HK-2 (cell line): Measurements from ENCODE around the gene CNTN2.

Experiments
- DNase-seq: peaks from one replicate; pipeline ENCODE4 v3.0.0-alpha.2; 2018; ENCODE audit not compliant: unreplicated experiment

The CNTN2 gene

DNA sequence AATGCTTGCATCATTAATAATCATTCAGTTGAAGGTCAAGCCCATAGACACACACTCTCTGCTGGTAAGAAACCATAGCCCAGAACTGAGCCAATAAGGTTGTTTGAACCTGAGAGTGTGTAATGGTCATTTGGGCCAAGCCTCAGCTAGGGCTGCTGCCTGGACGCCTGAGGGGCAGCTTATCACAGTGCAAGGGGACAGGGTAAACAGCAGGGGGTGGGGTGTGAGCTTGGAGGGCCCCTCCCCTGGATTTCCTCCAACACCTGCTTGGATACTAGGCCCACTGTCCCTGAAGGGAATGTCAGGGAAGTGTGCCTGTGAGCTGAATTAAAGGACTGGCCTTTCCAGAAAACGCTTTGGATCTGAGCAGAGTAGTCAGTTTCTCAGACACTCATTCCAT lies 24.6 kb upstream of the CNTN2 start:
- no peak for DNase-seq

DNA sequence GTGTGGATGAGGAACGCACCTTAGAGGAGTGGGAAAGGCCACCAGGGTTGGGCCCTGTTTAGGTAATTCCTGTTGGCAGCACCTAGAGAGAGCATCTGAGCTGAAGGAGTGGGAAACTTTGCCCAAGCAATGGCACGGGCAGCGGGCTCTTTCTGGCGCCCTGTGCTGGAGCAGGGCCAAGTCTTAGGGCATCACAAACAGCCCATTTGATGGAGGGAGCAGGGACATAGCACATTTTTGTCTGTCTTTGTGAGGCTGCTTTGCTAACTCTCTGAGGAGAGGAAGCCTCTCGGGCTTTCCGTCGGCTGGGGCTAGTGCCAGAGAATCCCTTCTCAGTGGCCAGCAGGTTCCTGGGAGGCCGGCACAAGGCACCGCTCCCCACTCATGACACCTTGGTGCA lies 22.5 kb upstream of the CNTN2 start:
- no peak for DNase-seq

GRCh38 chr1:205024679-205025078 lies 18.3 kb upstream of the CNTN2 start:
- no peak for DNase-seq

DNA sequence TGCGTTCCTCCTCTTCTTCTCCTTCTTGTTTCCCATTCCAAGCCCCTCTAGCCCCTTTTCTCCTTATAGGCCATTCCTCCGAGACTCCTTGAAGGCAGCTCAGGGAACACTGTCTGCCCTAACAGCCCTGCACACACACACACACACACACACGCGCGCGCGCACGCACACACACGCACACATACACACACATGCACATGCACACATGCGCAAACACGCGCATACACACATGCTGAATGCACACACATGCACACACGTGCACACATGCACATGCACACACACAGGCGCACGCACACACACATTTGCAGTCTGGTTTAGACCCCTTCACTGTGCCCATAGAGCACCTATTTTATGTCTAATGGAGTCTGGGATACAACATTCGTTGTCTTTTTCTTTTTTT lies 17.8 kb upstream of the CNTN2 start:
- DNase-seq: no peak

- no peak for DNase-seq
Measured at GRCh38 chr1:205026181-205026580, 16.8 kb upstream of the CNTN2 start.

DNA sequence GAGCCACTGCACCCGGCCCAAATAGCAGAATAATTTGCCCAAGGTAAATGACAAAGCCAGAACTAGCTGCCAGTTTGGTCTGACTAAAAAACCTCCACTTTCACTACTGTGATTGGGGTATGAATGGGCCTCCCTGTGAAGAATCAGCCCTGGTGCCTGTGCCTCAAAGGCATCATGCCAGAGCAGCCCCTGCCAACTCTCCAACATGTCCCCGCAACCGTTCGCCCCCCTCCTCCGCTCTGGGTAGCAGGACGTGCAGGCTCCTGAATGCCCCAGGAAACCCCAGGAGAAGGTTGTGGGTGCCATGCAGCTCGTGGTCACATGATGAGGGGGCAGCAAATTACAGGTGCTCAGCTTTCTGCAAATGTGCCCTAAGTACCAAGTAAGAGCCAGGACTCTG lies 14.6 kb upstream of the CNTN2 start:
- DNase-seq: no peak

- no peak for DNase-seq
Measured at GRCh38 chr1:205028924-205029323, 14.1 kb upstream of the CNTN2 start.

DNA sequence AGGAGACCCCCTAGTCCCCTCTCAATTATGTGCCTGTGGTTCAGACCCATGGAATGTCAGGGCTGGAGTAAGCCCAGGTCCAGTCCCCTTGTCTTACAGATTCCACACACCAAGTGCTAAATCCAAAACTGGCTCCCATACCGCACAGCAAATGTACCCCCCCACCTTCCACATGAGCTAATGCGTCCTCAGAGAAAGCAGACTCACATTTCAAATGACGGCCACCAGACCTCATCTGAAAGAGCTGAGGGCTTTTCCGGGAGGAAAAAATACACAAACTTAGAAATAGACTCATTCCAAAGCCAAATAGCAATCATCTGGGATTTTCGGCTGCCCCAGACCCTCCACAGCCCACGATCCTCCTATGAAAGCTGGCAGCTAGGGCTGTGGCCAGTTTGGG lies 12.8 kb upstream of the CNTN2 start:
- DNase-seq: no peak

- DNase-seq: no peak
Measured at GRCh38 chr1:205030896-205031295, 12.1 kb upstream of the CNTN2 start.

DNA sequence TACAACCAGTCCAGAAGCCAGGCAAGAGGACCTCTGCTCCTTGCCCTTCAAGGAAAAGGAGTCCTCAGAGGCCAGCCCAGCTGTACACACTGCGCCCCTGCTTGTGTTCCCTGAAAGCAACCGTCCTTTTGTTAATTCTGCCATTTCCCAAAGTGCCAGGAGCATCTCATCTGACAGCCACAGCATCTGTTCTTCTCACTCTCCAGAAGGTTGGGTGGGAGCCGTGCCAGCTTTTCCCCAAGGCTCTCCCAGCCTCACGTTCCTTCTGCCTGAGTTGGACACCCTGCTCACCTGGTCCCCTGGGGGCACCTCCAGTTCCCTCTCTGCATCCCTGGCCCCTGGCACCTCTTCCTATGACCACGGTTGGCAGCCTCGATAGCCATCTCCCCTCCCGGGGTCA lies 10.5 kb upstream of the CNTN2 start:
- DNase-seq: no peak

DNA sequence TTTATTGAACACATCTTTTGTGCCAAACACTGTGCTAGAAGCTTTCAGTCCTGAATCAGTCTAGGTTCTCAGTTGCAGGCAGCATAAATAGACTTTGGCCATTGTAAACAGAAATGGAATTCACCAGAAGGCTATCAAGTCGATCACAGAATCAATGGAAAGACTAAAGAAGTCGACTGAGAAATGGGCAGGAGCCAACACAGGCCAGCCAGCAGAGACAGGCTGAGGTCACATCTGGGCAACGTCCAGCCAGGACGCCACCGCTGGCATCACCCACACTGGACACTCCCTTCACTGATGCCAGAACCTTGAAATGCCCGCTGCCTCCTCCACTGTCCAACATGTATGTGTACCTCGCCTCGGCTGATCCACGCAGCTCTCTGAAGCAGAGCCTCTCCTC lies 5.5 kb upstream of the CNTN2 start:
- DNase-seq: no peak

GRCh38 chr1:205038132-205038786 lies 4.8 kb upstream of the CNTN2 start:
- DNase-seq: no peak

DNA sequence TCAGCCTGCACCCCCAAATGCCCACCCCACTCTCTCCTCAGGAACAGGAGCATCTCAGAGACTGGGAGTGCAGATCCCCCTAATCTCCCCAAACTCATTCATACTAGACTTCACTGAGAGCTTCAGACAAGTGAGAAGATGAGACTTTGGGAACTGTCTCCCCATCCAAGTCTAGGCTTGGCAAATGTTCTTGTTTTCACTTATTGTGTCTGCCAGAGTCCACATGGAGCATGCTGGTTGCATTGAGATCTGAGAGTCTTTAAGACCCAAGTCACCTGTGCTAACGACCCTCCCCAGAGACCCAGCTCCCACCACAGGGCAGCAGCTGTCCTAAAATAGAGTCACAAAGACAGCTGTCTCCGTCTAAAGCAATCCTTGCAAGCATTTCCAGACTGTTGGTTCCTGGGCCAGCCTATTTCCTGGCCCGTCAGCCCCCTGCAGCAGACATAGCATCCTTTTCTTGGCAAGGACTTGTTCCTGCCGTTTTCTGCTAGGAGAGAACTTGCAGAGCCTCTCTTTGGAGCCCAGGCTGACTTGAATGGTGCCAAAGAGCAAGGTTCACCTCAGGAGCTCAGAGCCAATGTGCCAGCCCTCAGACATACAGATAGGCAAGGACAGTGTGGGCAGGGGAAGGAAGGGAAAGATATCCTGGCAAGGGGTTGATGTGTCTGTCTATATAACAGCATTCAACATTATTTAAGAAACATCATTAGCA lies 1.9 kb upstream of the CNTN2 start:
- no peak for DNase-seq

GRCh38 chr1:205041998-205042910 lies 758 bp upstream of the CNTN2 start:
- no peak for DNase-seq

DNA sequence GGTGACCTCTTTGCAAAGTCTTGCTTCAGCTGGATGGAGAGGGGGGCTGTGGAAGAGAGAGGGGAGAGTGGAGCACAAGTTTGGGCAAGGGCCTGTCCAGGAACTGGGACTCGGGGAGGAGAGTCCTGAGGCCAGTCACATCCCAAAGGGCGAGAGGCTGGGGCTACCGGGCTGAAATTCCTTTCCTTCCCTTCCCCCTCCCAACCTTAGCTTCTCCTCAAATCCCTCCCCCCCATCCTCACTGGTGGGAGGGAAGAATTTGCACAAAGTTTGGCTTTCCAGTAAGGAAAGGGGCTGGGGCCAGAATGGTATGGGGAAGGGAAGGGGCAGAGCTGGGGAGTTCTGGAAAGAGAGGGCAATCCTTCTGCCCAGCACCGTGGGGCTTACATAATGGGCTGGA lies 854 bp downstream of the CNTN2 start:
- no peak for DNase-seq

DNA sequence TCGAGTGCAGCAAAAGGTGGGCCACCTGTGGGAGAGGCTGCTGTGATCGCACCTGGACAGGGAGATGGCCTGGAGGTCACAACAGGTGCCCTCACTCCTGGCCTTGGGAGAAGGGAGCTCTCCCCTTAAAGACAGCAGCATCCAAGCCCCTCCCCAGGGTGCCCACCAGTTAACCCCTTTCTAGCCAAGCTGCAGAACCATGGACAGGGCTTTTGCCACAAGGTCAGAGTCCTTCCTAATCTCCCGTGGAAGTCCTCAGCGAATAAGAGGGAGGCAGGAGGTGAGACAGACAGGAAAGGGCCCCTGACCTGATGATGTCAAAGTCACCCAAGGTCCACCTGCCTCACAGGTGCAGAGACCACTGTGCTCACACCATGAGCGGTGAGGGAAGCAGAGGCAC lies 1.7 kb downstream of the CNTN2 start:
- DNase-seq: no peak

- no peak for DNase-seq
Measured at GRCh38 chr1:205045146-205045545, 2.1 kb downstream of the CNTN2 start.

DNA sequence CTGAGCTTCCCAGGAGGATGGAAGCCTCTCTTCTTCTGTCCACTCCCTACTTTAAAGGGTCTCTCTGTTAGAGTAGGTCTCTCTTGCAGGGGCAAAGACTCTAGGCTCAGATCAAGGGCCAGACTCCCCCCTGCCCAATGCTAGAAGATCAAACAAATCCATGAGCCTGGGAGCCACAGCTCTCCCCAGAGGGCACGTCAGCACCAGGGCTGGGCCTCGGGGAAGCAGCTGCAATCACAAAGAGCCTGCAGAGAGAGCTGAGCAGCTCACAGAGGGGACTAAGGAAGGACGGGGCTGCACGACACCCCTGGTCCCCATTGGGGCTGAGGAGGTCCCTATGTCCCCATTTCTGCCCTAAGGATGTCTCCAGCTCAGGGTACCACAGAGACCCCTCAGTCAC lies 3.9 kb downstream of the CNTN2 start:
- no peak for DNase-seq

DNA sequence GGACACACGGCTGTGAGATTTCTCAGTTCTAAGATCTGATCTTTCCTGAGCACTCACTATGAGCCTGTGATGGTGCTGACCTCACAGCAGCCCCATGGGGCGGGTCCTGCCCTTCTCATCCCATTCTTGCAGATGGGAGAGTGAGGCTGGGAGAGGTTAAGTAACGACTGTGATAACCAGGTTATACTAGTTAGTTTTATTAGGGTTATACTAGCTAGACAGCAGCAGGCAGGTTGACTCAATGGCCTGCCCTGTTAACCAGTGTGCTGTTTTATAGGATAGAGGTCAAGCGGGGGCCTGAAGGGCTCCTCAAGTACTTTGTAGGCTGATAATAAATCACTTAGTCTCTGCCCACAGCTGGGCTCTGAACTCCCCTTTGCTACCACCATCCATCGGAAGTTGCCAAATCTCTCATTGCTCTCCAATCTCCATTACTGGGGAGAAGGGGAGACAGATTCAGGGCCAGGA lies 4.8 kb downstream of the CNTN2 start:
- DNase-seq: no peak

- DNase-seq: no peak
Measured at GRCh38 chr1:205048382-205048781, 5.4 kb downstream of the CNTN2 start.

DNA sequence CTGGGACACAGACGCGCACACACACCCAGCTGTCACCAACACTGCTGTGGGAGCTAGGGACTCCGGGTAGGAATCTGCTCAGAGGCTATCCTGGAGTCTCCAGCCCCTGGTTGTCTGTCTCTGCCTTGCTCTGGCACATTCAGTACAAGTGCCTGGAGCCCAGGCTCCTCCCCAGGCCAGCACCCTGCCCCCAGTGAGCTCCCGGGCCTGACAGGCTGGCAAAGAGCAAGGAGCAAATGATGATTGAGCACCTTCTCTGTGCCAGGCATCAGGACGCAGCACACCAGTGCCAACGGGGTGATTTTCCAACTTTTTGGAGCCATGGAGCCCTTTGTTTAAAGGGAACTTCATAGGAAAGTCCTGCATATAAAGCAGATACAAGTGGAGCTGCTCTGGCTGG lies 6.5 kb downstream of the CNTN2 start:
- no peak for DNase-seq

- DNase-seq: no peak
Measured at GRCh38 chr1:205052690-205053089, 9.7 kb downstream of the CNTN2 start.

- DNase-seq: no peak
Measured at GRCh38 chr1:205053296-205053695, 10.3 kb downstream of the CNTN2 start.
